ENCODE results near the gene HES2.

Gene HES2

GRCh38 chr1:6425658-6426057 lies 5.9 kb upstream of the HES2 start:
- H2BK5ac ChIP-seq (ENCODE audit: low read depth, low read length, poor library complexity), result no peak overlapping the region
- no peak overlapping the region for H3K4me3 ChIP-seq (ENCODE audit: low read depth, low read length)
- H3K27ac ChIP-seq (ENCODE audit: low read depth, low read length), result no peak overlapping the region
- no peak overlapping the region for H4K8ac ChIP-seq (ENCODE audit: low read depth, low read length)
- no peak overlapping the region for H3K4ac ChIP-seq (ENCODE audit: low read depth, low read length)
- no peak overlapping the region for H3K18ac ChIP-seq (ENCODE audit: low read length)
- no peak overlapping the region for H2BK120ac ChIP-seq (ENCODE audit: insufficient read depth, low read length, poor library complexity)
- peaks cover 7% of the 10 kb centered on the region for H3K9me3 ChIP-seq (ENCODE audit: insufficient read depth, low read depth, low read length)
- DNase-seq, result no peak
- H3K36me3 ChIP-seq (ENCODE audit: control insufficient read depth in 1 of 2, insufficient read depth in 2 of 2, low read length in 2 of 2), result no peaks in the 10 kb centered on the region
- H3K14ac ChIP-seq (ENCODE audit: low read length), result no peak overlapping the region
- peaks cover 38% of the 10 kb centered on the region for H3K27me3 ChIP-seq (ENCODE audit: insufficient read depth, low read length)
- H3K4me2 ChIP-seq (ENCODE audit: low read length), result no peak overlapping the region
- no peaks in the 10 kb centered on the region for H3K79me1 ChIP-seq (ENCODE audit: low read length)
- H4K91ac ChIP-seq (ENCODE audit: low read depth, low read length), result no peak overlapping the region
- H4K12ac ChIP-seq (ENCODE audit: low read depth, low read length), result no peak overlapping the region
- H2AFZ ChIP-seq (ENCODE audit: insufficient read depth, low read length, poor library complexity), result no peak overlapping the region
- H3K23ac ChIP-seq (ENCODE audit: low read length), result no peak overlapping the region
- WGBS (ENCODE audit: extremely low coverage, insufficient coverage, insufficient read length), result no CpG with 5 or more reads among the region's 6 CpGs
- H2BK12ac ChIP-seq (ENCODE audit: low read length), result no peak overlapping the region
- H3K79me2 ChIP-seq (ENCODE audit: control insufficient read depth, insufficient read depth, low read length, poor library complexity), result no peaks in the 10 kb centered on the region
- H2AK5ac ChIP-seq (ENCODE audit: low read length), result no peak overlapping the region
- no peak overlapping the region for H3K9ac ChIP-seq (ENCODE audit: low read length)
- H3K4me1 ChIP-seq (ENCODE audit: control insufficient read depth in 1 of 2, insufficient read depth in 2 of 2, low read length in 2 of 2), result peaks cover 2 to 4% of the 10 kb centered on the region in 2 experiments

- Histone ChIP-seq H3K27ac (ENCODE audit: low read depth, low read length) (no peak within 1 kb of the TSS), H3K9me3 (ENCODE audit: insufficient read depth, low read depth, low read length) (peaks cover 7% of the 10 kb centered on the region), H2BK120ac (ENCODE audit: insufficient read depth, low read length, poor library complexity) (no peak within 1 kb of the TSS), H3K79me1 (ENCODE audit: low read length) (no peaks in the 10 kb centered on the region), H2AFZ (ENCODE audit: insufficient read depth, low read length, poor library complexity) (peak within 1 kb of the TSS; percentile 25), H4K91ac (ENCODE audit: low read depth, low read length) (no peak within 1 kb of the TSS), H2BK12ac (ENCODE audit: low read length) (no peak within 1 kb of the TSS), H3K9ac (ENCODE audit: low read length) (no peak within 1 kb of the TSS), H2AK5ac (ENCODE audit: low read length) (no peak within 1 kb of the TSS), H3K23ac (ENCODE audit: low read length) (no peak within 1 kb of the TSS), H4K12ac (ENCODE audit: low read depth, low read length) (no peak within 1 kb of the TSS), H3K18ac (ENCODE audit: low read length) (no peak within 1 kb of the TSS), H3K4me2 (ENCODE audit: low read length) (peak within 1 kb of the TSS; percentile 27), H4K8ac (ENCODE audit: low read depth, low read length) (no peak within 1 kb of the TSS), H3K4me3 (ENCODE audit: low read depth, low read length) (no peak within 1 kb of the TSS), H3K4ac (ENCODE audit: low read depth, low read length) (no peak within 1 kb of the TSS), H3K4me1 (ENCODE audit: control insufficient read depth in 1 of 2, insufficient read depth in 2 of 2, low read length in 2 of 2) (peaks cover 2 to 8% of the 10 kb centered on the region in 2 experiments), H3K27me3 (ENCODE audit: insufficient read depth, low read length) (peaks cover 45% of the 10 kb centered on the region), H3K36me3 (ENCODE audit: control insufficient read depth in 1 of 2, insufficient read depth in 2 of 2, low read length in 2 of 2) (no peaks in the 10 kb centered on the region), H3K79me2 (ENCODE audit: control insufficient read depth, insufficient read depth, low read length, poor library complexity) (no peaks in the 10 kb centered on the region), H3K14ac (ENCODE audit: low read length) (no peak within 1 kb of the TSS), H2BK5ac (ENCODE audit: low read depth, low read length, poor library complexity) (no peak within 1 kb of the TSS)
- WGBS (ENCODE audit: extremely low coverage, insufficient coverage, insufficient read length), result no CpG with 5 or more reads among the region's 99 CpGs
- DNase-seq, result peak in 1 of 2 donors; percentile 44
These were observed 5.2 kb upstream of the HES2 start, which contains the start of gene ESPN for GRCh38 chr1:6424619-6425593. TSS of gene ESPN (plus strand) at chr1:6424776. CDS start at chr1:6424956, 180 bp downstream.

DNA sequence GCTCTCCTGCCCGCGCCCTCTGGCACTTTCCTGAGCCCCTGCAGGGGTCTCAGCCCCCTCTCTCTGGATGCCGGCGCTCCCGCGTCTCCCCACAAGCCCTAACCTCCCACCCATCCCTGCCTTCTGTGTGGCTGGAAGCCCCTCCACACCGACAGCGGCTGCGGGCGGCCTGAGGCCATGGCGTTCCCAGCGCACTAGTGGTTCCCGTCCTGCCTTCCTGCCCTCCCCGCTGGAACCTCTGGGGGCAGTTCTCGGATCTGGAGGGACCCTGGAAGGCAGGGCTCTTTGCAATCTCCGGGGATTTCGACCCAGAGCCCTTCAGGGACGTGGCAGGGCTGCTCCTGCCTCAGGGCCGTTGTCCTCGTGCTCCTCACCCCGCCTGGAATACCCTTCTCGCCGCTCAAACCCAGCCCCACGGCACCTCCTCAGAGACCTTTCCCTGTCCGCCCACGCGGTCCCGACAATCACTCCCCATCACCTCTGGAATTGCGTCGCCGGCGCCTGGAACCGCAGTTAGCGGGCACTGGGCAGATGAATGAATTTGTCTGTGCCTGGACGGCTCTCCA lies 4.4 kb upstream of the HES2 start:
- Histone ChIP-seq H3K27ac (ENCODE audit: low read depth, low read length) (no peak overlapping the region), H2BK12ac (ENCODE audit: low read length) (no peak overlapping the region), H2BK120ac (ENCODE audit: insufficient read depth, low read length, poor library complexity) (no peak overlapping the region), H2AK5ac (ENCODE audit: low read length) (no peak overlapping the region), H3K23ac (ENCODE audit: low read length) (no peak overlapping the region), H3K27me3 (ENCODE audit: insufficient read depth, low read length) (peaks cover 54% of the 10 kb centered on the region), H3K4me3 (ENCODE audit: low read depth, low read length) (no peak overlapping the region), H2AFZ (ENCODE audit: insufficient read depth, low read length, poor library complexity) (no peak overlapping the region), H3K18ac (ENCODE audit: low read length) (no peak overlapping the region), H4K8ac (ENCODE audit: low read depth, low read length) (no peak overlapping the region), H3K4me2 (ENCODE audit: low read length) (no peak overlapping the region), H3K9me3 (ENCODE audit: insufficient read depth, low read depth, low read length) (peaks cover 7% of the 10 kb centered on the region), H3K4ac (ENCODE audit: low read depth, low read length) (no peak overlapping the region), H3K36me3 (ENCODE audit: control insufficient read depth in 1 of 2, insufficient read depth in 2 of 2, low read length in 2 of 2) (no peaks in the 10 kb centered on the region), H3K9ac (ENCODE audit: low read length) (no peak overlapping the region), H3K4me1 (ENCODE audit: control insufficient read depth in 1 of 2, insufficient read depth in 2 of 2, low read length in 2 of 2) (peaks cover 2 to 11% of the 10 kb centered on the region in 2 experiments), H2BK5ac (ENCODE audit: low read depth, low read length, poor library complexity) (no peak overlapping the region), H3K14ac (ENCODE audit: low read length) (no peak overlapping the region), H3K79me1 (ENCODE audit: low read length) (no peaks in the 10 kb centered on the region), H4K12ac (ENCODE audit: low read depth, low read length) (no peak overlapping the region), H3K79me2 (ENCODE audit: control insufficient read depth, insufficient read depth, low read length, poor library complexity) (no peaks in the 10 kb centered on the region), H4K91ac (ENCODE audit: low read depth, low read length) (no peak overlapping the region)
- no peak for DNase-seq
- WGBS (ENCODE audit: extremely low coverage, insufficient coverage, insufficient read length), result no CpG with 5 or more reads among the region's 35 CpGs

GRCh38 chr1:6423321-6423999 lies 3.7 kb upstream of the HES2 start:
- no peak overlapping the region for H3K4me2 ChIP-seq (ENCODE audit: low read length)
- no peaks in the 10 kb centered on the region for H3K36me3 ChIP-seq (ENCODE audit: control insufficient read depth in 1 of 2, insufficient read depth in 2 of 2, low read length in 2 of 2)
- H3K27me3 ChIP-seq (ENCODE audit: insufficient read depth, low read length), result peaks cover 59% of the 10 kb centered on the region
- no peak overlapping the region for H3K18ac ChIP-seq (ENCODE audit: low read length)
- no peak overlapping the region for H4K12ac ChIP-seq (ENCODE audit: low read depth, low read length)
- WGBS (ENCODE audit: extremely low coverage, insufficient coverage, insufficient read length), result no CpG with 5 or more reads among the region's 24 CpGs
- H2AK5ac ChIP-seq (ENCODE audit: low read length), result no peak overlapping the region
- no peaks in the 10 kb centered on the region for H3K79me2 ChIP-seq (ENCODE audit: control insufficient read depth, insufficient read depth, low read length, poor library complexity)
- H3K14ac ChIP-seq (ENCODE audit: low read length), result no peak overlapping the region
- H2BK12ac ChIP-seq (ENCODE audit: low read length), result no peak overlapping the region
- H2BK120ac ChIP-seq (ENCODE audit: insufficient read depth, low read length, poor library complexity), result no peak overlapping the region
- peaks cover 7% of the 10 kb centered on the region for H3K9me3 ChIP-seq (ENCODE audit: insufficient read depth, low read depth, low read length)
- no peak overlapping the region for H3K27ac ChIP-seq (ENCODE audit: low read depth, low read length)
- no peak overlapping the region for H3K23ac ChIP-seq (ENCODE audit: low read length)
- no peak overlapping the region for H2BK5ac ChIP-seq (ENCODE audit: low read depth, low read length, poor library complexity)
- H3K9ac ChIP-seq (ENCODE audit: low read length), result no peak overlapping the region
- H4K91ac ChIP-seq (ENCODE audit: low read depth, low read length), result no peak overlapping the region
- no peak overlapping the region for H4K8ac ChIP-seq (ENCODE audit: low read depth, low read length)
- H2AFZ ChIP-seq (ENCODE audit: insufficient read depth, low read length, poor library complexity), result no peak overlapping the region
- H3K4me3 ChIP-seq (ENCODE audit: low read depth, low read length), result no peak overlapping the region
- peaks cover 2 to 11% of the 10 kb centered on the region in 2 experiments for H3K4me1 ChIP-seq (ENCODE audit: control insufficient read depth in 1 of 2, insufficient read depth in 2 of 2, low read length in 2 of 2)
- peak; percentile 74 to 85 for DNase-seq
- H3K4ac ChIP-seq (ENCODE audit: low read depth, low read length), result no peak overlapping the region
- H3K79me1 ChIP-seq (ENCODE audit: low read length), result no peaks in the 10 kb centered on the region
